NT2/D1 (cell line): ENCODE data around the gene RNF39.
A peak's percentile ranks its signal among the peaks of the same experiment; 100 is the strongest.

Experiments used
- DNase-seq: peaks from one replicate; pipeline ENCODE4 v3.0.0-alpha.2; 2011; ENCODE audit warnings: low read depth, low spot score
- H3K27me3 ChIP-seq: 2 replicates; pipeline ENCODE4 v1.6.0; 2011; ENCODE audit warnings: mild to moderate bottlenecking; ENCODE audit not compliant: insufficient read length, insufficient read depth
- H3K36me3 ChIP-seq: 2 replicates; pipeline ENCODE4 v1.6.1; 2011; ENCODE audit warnings: mild to moderate bottlenecking, low read length, mixed read lengths; ENCODE audit not compliant: insufficient read depth, insufficient read length
- H3K4me1 ChIP-seq: 2 replicates; pipeline ENCODE4 v1.5.1; 2011; ENCODE audit not compliant: insufficient read depth, insufficient read length
- H3K4me3 ChIP-seq: 2 replicates; pipeline ENCODE4 v1.5.1; 2011; ENCODE audit warnings: low read depth; ENCODE audit not compliant: insufficient read length
- H3K9ac ChIP-seq: 2 replicates; pipeline ENCODE4 v1.6.0; 2011; ENCODE audit warnings: low read depth; ENCODE audit not compliant: insufficient read length
- H3K9me3 ChIP-seq: 2 replicates; pipeline ENCODE4 v1.5.1; 2011; ENCODE audit warnings: mild to moderate bottlenecking, low read length; ENCODE audit not compliant: insufficient read depth
- SUZ12 ChIP-seq: IDR thresholded peaks from 2 replicates; pipeline ENCODE4 v1.6.1; 2011; ENCODE audit not compliant: insufficient read length, insufficient read depth; ENCODE audit errors: extremely low read depth
- YY1 ChIP-seq: IDR thresholded peaks from 2 replicates; pipeline ENCODE4 v1.6.1; 2011; ENCODE audit not compliant: insufficient read length, insufficient read depth
- ZNF274 ChIP-seq: IDR thresholded peaks from 2 replicates; pipeline ENCODE4 v1.6.1; 2011; ENCODE audit warnings: mild to moderate bottlenecking, low read depth, low read length

RNF39 gene

GRCh38 chr6:30062471-30063178 is 12.9 kb downstream of the RNF39 start:
- H3K9me3 ChIP-seq = no peaks in the 10 kb centered on the region
- peaks cover 19% of the 10 kb centered on the region for H3K36me3 ChIP-seq
- no peak overlapping the region for H3K9ac ChIP-seq
- H3K4me1 ChIP-seq = no peaks in the 10 kb centered on the region
- TF ChIP-seq ZNF274 (no peak), YY1 (no peak), SUZ12 (no peak)
- no peak overlapping the region for H3K4me3 ChIP-seq
- no peaks in the 10 kb centered on the region for H3K27me3 ChIP-seq
- DNase-seq = no peak

GRCh38 chr6:30061858-30062458 is 13.6 kb downstream of the RNF39 start:
- peak overlapping the region; percentile 73 for H3K4me3 ChIP-seq
- H3K4me1 ChIP-seq = no peaks in the 10 kb centered on the region

GRCh38 chr6:30061092-30061857 is 14.3 kb downstream of the RNF39 start, which contains the start of gene POLR1H:
Gene POLR1H, plus strand, starts transcription at chr6:30061265. Its CDS starts 260 bp downstream, at chr6:30061525.
- DNase-seq = peak; percentile 87
- Histone ChIP-seq H3K4me1 (no peaks in the 10 kb centered on the region), H3K36me3 (peaks cover 26% of the 10 kb centered on the region), H3K4me3 (peak within 1 kb of the TSS; percentile 73), H3K9ac (peak within 1 kb of the TSS; percentile 75), H3K27me3 (no peaks in the 10 kb centered on the region), H3K9me3 (no peaks in the 10 kb centered on the region)
- no peak for TF ChIP-seq SUZ12
- TF ChIP-seq ZNF274 = no peak
- no peak for TF ChIP-seq YY1

More at GRCh38 chr6:30061858-30062458, 13.6 kb downstream of the RNF39 start:
- H3K9me3 ChIP-seq = no peaks in the 10 kb centered on the region
- no peak for DNase-seq
- TF ChIP-seq SUZ12 (no peak), YY1 (no peak), ZNF274 (no peak)
- peaks cover 26% of the 10 kb centered on the region for H3K36me3 ChIP-seq
- H3K9ac ChIP-seq = peak overlapping the region; percentile 75
- no peaks in the 10 kb centered on the region for H3K27me3 ChIP-seq

- peaks cover 26% of the 10 kb centered on the region for H3K36me3 ChIP-seq
Measured at GRCh38 chr6:30060606-30061091, 14.9 kb downstream of the RNF39 start.

GRCh38 chr6:30055513-30055912 is 20.1 kb downstream of the RNF39 start:
- H3K9me3 ChIP-seq = no peaks in the 10 kb centered on the region
- no peak overlapping the region for H3K4me3 ChIP-seq
- H3K4me1 ChIP-seq = no peaks in the 10 kb centered on the region
- peaks cover 14% of the 10 kb centered on the region for H3K36me3 ChIP-seq
- H3K27me3 ChIP-seq = no peaks in the 10 kb centered on the region
- TF ChIP-seq YY1 (no peak), SUZ12 (no peak), ZNF274 (no peak)
- DNase-seq = no peak
- H3K9ac ChIP-seq = no peak overlapping the region

More at GRCh38 chr6:30060606-30061091, 14.9 kb downstream of the RNF39 start:
- peak overlapping the region; percentile 75 for H3K9ac ChIP-seq
- H3K9me3 ChIP-seq = no peaks in the 10 kb centered on the region
- H3K4me3 ChIP-seq = peak overlapping the region; percentile 73
- DNase-seq = no peak
- no peaks in the 10 kb centered on the region for H3K27me3 ChIP-seq
- no peak for TF ChIP-seq ZNF274
- TF ChIP-seq YY1 = no peak
- TF ChIP-seq SUZ12 = no peak
- H3K4me1 ChIP-seq = no peaks in the 10 kb centered on the region

GRCh38 chr6:30053682-30054081 is 21.9 kb downstream of the RNF39 start:
- no peak overlapping the region for H3K4me3 ChIP-seq

More at GRCh38 chr6:30053682-30054081, 21.9 kb downstream of the RNF39 start:
- no peaks in the 10 kb centered on the region for H3K27me3 ChIP-seq
- peaks cover 14% of the 10 kb centered on the region for H3K36me3 ChIP-seq
- no peak overlapping the region for H3K9ac ChIP-seq
- no peak for DNase-seq
- H3K4me1 ChIP-seq = no peaks in the 10 kb centered on the region
- H3K9me3 ChIP-seq = no peaks in the 10 kb centered on the region
- TF ChIP-seq ZNF274 (no peak), SUZ12 (no peak), YY1 (no peak)
